Measurements from ENCODE around the gene IL32. TPM values are rescaled to one million over a fixed set of nuclear protein-coding genes. Genes with fewer than 3 reads are reported as not detected.

Gene IL32
- total RNA-seq, 1 experiment from 2014 or later, result 4.7 TPM

- no peak for TF ChIP-seq ETV6 (CRISPR knock-in tag; IDR thresholded peaks at IDR 0.05)
- TF ChIP-seq TP53 (CRISPR knock-in tag; IDR thresholded peaks at IDR 0.05), result 0 out of 2 replicates have a peak, but pooled peaks have one; percentile 23
- no peak; the same call in 1 of the 2 replicates for TF ChIP-seq E2F4 (CRISPR knock-in tag; IDR thresholded peaks at IDR 0.05; ENCODE audit: borderline replicate concordance, low read depth)
- no peak for TF ChIP-seq USF1 (CRISPR knock-in tag; IDR thresholded peaks at IDR 0.05)
- TF ChIP-seq NR2C2 (CRISPR knock-in tag; IDR thresholded peaks at IDR 0.05), result no peak
- TF ChIP-seq IRF2 (CRISPR knock-in tag; IDR thresholded peaks at IDR 0.05; ENCODE audit: borderline replicate concordance, low read depth), result no peak
- no peak for TF ChIP-seq NFE2L1 (CRISPR knock-in tag; IDR thresholded peaks at IDR 0.05)
- no peak for TF ChIP-seq PRRX2 (CRISPR knock-in tag; IDR thresholded peaks at IDR 0.05)
- no peak for TF ChIP-seq OVOL2 (CRISPR knock-in tag; IDR thresholded peaks at IDR 0.05; ENCODE audit: borderline replicate concordance)
- TF ChIP-seq CBFB (CRISPR knock-in tag; IDR thresholded peaks at IDR 0.05; ENCODE audit: low read depth), result no peak
- TF ChIP-seq GABPB1 (CRISPR knock-in tag; IDR thresholded peaks at IDR 0.05), result no peak
- TF ChIP-seq GRHL2 (CRISPR knock-in tag; IDR thresholded peaks at IDR 0.05; ENCODE audit: insufficient replicate concordance, severe bottlenecking), result no peak
- no peak for TF ChIP-seq FOXK1 (CRISPR knock-in tag; IDR thresholded peaks at IDR 0.05)
- TF ChIP-seq ZNF281 (CRISPR knock-in tag; IDR thresholded peaks at IDR 0.05), result no peak
- peak; percentile 22; the same call in 1 of the 2 replicates for TF ChIP-seq EMX1 (CRISPR knock-in tag; IDR thresholded peaks at IDR 0.05)
- no peak for TF ChIP-seq TCF7 (CRISPR knock-in tag; IDR thresholded peaks at IDR 0.05; ENCODE audit: low read depth)
- TF ChIP-seq ZNF512 (CRISPR knock-in tag; IDR thresholded peaks at IDR 0.05; ENCODE audit: borderline replicate concordance), result no peak
- no peak for TF ChIP-seq ZBTB21 (CRISPR knock-in tag; IDR thresholded peaks at IDR 0.05; ENCODE audit: borderline replicate concordance)
- TF ChIP-seq ZNF416 (CRISPR knock-in tag; IDR thresholded peaks at IDR 0.05), result 0 out of 2 replicates have a peak, but pooled peaks have one; percentile 51
- 0 out of 2 replicates have a peak, but pooled peaks have one; percentile 44 for TF ChIP-seq ZNF263 (CRISPR knock-in tag; IDR thresholded peaks at IDR 0.05; ENCODE audit: low read depth)
Observed at GRCh38 chr16:3023415-3023668, 42.1 kb upstream of the IL32 start (continued).

- H3K9me3 Mint-ChIP-seq, result no peaks in the 10 kb centered on the region
- H3K36me3 Mint-ChIP-seq, result peaks cover 19% of the 10 kb centered on the region
- H3K4me1 Mint-ChIP-seq, result peaks cover 37% of the 10 kb centered on the region
- POLR2A ChIA-PET, result interaction anchor here (0.6 to 17.1 kb wide), 6 partner anchors 10 to 76 kb away, joined by 3 to 502 read pairs (median 4); partner anchors contain the start of genes CLDN9 and ZSCAN10
- CTCF ChIA-PET, result interaction anchor here (0.6 to 8.6 kb wide), 11 partner anchors 7 to 127 kb away, joined by 3 to 360 read pairs (median 6); partner anchors contain the start of genes CLDN9 and ZSCAN10
- peak within 1 kb of the TSS; percentile 99 for H3K27ac Mint-ChIP-seq
- peak within 1 kb of the TSS; percentile 86 for H3K4me3 Mint-ChIP-seq
- DNase-seq (ENCODE audit: low spot score), result peak; percentile 98
- H3K27me3 Mint-ChIP-seq (ENCODE audit: low read depth), result peaks cover 2% of the 10 kb centered on the region; the same call in 1 of the 2 replicates
- peak; percentile 47 for ATAC-seq
- TF ChIP-seq USF2 (CRISPR knock-in tag; IDR thresholded peaks at IDR 0.05) (peak; percentile 97), RORB (CRISPR knock-in tag; IDR thresholded peaks at IDR 0.05) (no peak), ZNF423 (CRISPR knock-in tag; IDR thresholded peaks at IDR 0.05) (no peak), TEAD1 (CRISPR knock-in tag; IDR thresholded peaks at IDR 0.05) (peak; percentile 44; the same call in 1 of the 2 replicates), E2F5 (CRISPR knock-in tag; IDR thresholded peaks at IDR 0.05) (peak; percentile 44; the same call in 1 of the 2 replicates), JUN (CRISPR knock-in tag; IDR thresholded peaks at IDR 0.05) (no peak), ZNF121 (CRISPR knock-in tag; IDR thresholded peaks at IDR 0.05) (no peak), ATF3 (CRISPR knock-in tag; conservative IDR thresholded peaks at IDR 0.05) (no peak)
Observed at GRCh38 chr16:3023669-3024478, 41.6 kb upstream of the IL32 start, which contains the start of the genes HCFC1R1 and THOC6. TSS of gene HCFC1R1 (minus strand) at chr16:3023942. CDS start at chr16:3023941, 1 bp downstream. TSS of gene THOC6 (plus strand) at chr16:3024035. CDS start at chr16:3024327, 292 bp downstream.

All from WTC11 (cell line).